ENCODE measurements around the gene EPHA2.
A peak's percentile ranks its signal among the peaks of the same experiment; 100 is the strongest.
"Not testable (repeated sequence)": the region's sequence is repeated elsewhere in the genome, so short reads cannot be mapped to it uniquely, and the experiment has no call there.

Gene EPHA2

DNA sequence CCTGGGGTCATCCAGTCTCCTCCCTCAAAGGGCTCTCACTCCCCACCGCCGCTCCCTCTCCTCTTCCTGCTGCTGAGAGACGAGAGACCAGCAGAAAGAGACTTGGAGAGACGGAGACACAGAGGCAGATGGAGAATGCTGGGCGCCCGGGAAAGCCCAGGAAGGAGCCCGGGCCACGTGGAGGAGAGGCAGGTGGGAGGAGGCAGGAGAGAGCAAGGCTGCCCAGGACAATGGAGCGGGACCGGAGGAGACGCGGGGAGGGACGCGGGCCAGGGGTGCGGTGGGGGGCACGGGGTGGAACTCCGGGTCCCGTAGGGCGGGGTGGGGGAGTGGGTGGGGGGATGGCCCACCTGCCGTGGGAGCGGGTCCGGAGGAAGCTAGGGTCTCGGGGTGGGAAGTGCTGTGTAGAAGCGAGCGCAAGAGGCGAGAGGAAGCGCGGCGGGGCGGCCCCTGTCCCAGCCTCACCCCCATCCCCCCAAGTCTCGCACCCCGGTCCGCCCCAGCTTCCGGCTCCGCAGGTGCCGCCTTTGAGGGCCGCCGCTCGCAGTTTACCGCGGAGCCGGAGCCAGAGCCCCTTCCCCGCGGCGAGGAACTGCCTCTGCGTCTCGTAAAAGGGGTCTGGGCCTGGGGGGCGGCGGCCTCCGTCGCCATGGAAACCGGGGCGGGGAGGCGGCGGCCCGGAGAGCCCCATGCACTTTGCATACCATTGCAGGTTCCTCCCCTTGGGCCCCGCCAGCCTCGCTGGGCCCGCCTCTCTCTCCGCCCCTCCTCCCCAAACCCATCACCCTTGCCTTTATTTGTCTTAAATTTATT lies 11.7 kb upstream of the EPHA2 start:
- DNase-seq: peak; percentile 69

DNA sequence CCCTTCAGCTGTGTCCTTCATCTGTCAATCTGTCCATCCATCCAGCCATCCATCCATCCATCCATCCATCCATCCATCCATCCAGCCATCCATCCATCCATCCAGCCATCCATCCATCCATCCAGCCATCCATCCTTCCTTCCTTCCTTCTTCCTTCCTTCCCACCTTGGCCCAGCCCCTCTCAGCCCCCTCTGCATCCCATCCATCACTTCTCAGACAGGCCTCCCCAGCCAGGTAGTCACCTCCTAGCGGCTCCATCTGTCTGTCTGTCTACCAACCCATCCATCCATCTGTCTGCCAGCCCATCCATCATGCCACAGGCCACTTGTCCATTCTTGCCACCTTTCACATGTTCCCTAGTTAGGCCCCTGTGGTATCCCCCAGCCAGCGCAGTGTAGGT lies 10.2 kb upstream of the EPHA2 start:
- no peak for DNase-seq

DNA sequence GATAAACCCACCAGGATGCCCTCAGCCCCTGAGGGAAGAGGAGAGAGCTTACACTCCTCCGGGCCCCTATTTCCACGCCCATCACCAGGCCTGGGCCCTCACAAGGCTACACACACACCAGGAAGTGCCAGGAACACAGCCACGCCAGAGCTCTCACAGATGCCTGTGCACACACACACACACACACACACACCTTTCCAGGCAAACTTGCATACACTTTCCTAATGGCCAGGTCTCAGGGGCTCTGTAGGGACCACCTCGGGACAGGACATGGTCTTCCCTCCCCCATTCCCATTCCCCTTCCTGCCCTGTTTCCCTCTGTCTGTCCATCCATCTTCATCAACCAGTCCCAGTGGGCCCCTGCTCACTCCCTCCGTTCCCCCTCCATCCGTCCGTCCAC lies 9.7 kb upstream of the EPHA2 start:
- no peak for DNase-seq

DNA sequence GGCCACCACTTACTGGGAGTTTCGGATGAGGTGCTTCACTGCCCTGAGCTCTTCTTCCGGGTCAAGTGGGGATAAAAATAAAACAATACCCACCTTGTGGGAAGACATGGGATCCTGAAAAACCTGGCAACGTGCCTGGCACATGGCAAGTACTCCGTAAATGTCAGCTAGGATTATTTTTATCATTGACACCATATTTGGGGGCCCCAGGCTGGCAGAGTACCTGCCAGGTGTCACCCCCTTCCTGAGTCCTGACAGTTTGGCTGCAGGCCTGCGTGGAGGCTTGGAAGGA lies 9.2 kb upstream of the EPHA2 start:
- no peak for DNase-seq

DNA sequence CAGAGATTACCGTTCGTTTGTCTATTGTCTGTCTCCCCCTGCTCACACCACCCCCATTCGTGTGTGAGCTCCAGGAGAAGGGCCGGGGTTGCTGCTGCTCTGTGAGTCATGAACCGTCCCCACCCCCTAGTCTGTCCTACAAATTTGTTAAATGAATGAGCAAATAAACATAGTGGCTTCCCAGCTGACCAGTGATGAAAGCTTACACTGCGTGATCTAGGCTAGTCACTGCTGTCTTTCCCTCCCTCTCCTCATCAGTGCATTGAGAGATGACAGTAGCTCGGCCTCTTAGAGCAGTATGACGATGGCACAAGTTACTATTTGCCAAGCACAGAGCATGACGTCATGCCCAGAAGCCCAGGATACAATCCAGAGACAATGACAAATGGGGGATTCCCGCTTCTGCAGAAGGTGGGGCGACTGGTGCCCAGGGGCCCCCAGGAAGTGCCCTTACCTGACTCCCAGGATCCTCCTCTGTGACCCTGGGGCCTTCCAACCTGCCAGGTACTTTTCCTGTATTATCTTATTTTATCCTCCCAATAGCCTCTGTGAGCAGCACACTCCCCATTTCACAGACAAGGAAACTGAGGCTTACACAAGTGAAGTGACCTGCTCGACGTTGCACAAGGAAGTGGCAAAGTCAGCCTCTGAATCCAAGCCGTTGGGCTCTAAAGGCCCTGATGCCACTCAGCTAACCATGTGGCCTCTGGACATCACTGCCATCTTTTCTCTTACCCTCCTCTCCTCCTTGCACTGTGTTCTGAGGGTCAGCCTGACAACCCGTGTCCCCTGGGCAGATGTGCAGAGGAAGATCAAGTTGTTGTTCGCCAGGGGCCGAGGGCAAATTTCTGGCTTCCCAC lies 8.6 kb upstream of the EPHA2 start:
- DNase-seq: peak; percentile 77

DNA sequence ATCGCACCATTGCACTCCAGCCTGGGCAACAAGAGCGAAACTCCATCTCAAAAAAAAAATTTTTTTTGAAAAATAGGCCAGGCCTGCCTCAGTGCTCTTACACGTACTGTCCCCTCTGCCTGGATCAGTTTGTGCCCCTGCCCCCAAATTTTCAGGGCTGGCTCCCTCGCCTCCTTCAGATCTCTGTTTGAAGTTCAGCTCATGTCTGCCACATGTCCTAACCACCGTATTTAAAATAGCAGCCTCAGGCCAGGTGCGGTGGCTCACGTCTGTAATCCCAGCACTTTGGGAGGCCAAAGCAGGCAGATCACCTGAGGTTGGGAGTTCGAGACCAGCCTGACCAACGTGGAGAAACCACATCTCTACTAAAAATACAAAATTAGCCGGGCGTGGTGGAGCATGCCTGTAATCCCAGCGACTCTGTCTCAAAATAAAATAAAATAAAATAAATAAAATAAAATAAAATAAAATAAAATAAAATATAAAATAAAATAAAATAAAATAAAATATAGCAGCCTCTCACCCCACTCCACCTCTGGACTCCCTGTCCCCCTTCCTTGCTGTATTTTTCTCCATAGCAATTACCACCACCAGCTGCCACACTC lies 7.8 kb upstream of the EPHA2 start:
- not testable (repeated sequence) for DNase-seq

DNA sequence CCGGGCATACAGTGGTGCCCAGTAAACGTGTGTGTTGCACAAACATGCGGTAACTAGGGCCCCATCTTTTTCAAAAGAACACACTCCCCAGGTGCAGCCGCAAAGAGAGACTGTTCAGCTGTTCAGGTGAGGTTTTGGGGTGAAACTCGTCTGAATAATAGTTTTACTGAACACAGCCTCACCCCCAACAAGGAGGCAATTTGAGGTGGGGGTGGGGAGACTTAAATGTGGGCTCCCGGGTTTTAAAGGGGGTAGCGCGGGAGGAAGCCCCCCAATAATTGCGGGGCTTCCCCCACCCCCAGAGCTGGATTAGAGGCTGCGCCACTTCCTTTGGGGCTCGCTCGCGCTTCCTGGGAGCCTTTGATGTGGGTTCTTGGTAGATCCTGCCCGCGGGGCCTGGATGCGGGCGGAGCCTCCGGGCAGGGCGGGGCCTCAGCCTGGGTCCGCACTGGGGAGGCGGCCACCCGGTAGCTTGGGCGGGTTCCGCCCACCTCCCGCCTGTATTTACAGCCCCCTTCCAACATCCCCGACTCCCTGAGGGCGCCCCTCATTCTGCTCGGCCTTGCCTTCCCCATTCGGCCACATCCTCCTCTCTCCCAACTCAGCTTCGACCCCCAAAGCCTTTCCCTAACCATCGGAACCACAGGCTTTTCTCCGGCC lies 6.4 kb upstream of the EPHA2 start:
- DNase-seq: no peak

DNA sequence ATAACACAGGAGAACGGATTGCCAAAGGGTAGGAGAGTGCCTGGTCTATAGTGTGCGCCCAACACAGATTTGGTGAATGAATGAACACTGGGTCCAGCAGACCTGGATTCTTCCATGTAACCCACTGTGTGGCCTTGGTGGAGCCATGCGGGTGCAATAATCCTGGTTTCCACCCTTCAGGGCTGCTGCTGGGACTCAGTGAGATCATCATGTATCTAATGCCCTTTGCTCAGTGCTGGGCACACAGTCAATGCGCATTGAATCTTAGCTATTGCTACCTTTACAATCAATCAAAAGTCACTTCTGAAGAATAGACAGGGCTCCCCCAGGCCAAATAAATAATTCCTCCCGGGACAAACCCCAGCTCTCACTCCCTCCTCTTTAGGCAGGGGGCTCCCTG lies 5.8 kb upstream of the EPHA2 start:
- no peak for DNase-seq

DNA sequence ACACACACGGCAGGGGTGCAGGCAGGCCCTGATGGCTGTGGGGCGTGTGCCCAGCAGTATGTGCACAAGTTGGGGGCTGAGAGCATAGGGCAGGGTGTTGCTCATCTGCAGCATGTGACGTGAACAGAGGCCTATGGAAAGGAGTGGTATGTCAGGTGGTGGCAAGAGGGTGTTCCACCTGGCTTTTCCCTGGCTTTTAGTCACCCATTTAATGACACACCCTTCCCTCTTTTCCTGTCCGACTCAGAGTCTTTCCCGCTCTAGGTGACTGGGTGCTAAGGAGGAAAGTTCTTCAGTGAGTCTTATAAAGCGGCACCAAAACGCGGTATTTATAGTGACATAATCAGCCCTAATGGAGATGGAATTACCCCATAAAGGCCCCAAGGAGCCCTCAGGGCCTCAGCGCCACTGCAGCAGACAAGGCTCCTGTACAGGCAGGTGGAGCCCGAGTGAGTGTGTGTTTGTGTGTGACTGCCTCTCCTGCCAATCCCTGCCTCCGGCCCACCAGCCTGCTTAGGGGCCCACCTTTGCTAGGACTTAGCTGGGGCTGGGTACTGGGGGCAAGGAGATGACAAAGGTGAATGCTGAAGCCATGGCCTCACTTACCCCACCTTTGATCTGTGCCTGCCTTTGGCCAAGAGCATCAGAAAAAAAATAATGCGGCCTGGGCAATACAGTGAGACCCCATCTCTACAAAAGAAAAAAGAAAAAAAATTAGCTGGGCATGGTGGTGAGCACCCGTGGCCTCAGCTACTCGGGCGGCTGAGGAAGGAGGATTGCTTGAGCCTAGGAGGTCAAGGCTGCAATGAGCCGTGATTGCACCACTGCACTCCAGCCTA lies 3.3 kb upstream of the EPHA2 start:
- DNase-seq: no peak

DNA sequence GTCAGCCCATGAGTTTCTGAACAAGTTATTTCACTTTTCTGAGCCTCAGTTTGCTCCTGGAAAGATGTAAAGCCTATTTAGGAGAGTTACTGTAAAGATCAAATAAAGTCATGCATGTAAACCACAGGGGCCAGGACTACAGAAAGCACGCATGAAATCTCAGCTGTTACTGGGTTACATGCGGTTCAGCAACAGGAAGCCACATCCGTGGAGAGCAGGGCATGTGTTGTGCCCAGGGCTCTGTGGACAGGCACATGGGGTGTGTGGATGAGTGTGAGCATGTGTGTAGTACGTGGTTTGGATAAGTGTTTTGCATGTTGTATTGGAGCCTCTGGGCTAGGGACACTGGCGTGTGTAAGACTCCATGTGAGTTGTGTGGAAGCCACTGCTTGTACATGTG lies 2.2 kb upstream of the EPHA2 start:
- DNase-seq: no peak

DNA sequence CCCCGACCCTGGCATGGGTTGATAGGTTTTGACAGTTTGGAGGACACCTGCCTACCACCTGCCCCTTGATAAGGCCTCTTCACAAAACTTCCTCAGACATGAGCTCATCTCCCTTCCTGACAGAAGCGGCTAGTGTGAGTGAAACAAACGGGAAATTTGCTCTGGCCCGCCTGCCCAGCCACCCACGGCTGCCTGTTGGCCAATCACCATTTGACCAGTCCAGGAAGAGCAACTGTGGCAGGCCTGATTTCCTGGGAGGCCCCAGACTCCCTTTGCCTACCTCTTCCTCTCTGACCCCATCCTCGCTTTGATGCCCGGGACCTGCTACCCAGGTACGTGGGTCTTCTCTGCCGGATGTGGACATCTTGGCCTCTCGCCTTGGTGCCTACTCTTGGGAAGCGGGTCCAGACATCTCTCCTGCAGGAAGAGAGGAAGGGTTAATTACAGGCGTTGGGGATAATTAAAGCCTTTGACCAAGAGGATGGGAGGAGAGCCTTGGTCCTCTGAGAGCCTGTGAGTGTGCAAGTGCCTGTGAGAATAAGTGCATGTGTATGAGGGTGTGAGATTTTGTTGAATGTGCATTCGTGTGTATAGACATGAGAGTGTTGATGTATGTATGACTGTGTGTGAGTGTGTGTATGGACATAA lies 1.1 kb upstream of the EPHA2 start:
- DNase-seq: no peak

DNA sequence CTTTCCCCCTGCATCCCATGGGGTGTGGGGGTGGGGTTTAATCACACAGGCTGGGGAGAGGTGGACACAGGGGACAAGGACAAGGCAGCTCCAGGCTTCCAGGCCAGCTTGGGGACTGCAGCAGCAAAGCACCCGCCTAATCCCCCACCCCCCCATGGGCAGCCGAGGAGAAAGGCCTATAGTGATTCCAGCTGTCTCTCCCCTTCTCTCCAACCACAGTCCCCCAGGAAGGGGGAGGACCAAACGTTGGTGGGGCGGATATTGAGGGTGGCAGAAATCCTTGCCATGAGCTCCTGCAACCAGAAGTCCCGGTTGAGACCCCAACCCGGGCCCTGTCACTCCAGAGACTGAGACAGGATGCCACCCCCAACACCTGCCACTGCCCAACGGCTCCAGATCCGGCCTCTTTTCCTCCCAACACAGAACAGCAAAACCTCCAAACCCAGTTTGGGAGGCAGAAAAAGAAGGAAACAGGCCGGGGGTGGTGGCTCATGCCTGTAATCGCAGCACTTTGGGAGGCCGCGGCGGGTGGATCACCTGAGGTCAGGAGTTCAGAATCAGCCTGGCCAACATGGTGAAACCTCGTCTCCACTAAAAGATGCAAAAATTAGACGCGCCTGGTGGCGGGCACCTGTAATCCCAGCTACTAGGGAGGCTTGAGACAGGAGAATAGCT lies 1.7 kb downstream of the EPHA2 start:
- peak; percentile 91 for DNase-seq

DNA sequence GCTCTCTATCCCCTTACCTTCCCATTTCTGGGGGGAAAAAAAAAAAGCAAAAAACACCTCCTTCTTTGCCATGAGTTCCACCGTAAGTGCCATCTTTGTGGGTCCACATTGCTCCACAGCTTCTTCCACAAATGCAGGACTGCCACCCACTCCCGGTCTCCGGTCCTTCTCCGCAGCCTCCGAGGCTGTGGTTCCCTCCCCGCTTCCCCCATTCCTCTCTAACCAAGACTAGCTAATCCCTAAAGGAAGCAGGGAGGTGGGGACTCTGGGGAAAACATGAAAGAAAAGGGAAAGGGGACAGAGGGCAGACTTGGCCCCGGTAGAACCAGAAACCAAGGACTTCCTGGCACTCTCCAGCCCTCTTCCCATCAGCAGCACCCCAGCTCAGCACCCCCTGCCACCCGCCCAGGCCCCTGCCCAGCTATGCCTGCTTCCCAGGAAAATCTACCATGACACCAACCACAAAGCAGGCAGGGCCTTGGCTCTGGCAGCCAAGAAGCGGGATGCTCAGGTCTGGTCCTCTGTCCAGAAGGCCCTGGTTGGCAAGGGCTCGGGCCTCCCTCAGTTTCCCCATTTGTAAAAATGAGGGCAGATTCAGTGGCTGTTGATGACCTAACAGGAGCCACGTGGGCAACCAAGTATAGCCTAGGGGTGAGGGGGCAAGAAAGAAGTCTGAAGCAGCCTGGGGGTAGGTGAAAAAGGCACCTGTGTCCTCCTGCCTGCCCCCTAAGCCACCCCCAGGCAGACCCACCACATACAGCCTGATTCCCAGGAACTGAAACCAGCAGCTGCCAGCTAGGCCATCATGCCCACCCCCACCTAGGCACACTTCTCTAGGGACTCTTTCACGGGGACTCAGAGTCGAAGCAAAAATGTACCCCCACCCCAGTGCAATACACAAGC lies 2.5 kb downstream of the EPHA2 start:
- DNase-seq: peak; percentile 90

DNA sequence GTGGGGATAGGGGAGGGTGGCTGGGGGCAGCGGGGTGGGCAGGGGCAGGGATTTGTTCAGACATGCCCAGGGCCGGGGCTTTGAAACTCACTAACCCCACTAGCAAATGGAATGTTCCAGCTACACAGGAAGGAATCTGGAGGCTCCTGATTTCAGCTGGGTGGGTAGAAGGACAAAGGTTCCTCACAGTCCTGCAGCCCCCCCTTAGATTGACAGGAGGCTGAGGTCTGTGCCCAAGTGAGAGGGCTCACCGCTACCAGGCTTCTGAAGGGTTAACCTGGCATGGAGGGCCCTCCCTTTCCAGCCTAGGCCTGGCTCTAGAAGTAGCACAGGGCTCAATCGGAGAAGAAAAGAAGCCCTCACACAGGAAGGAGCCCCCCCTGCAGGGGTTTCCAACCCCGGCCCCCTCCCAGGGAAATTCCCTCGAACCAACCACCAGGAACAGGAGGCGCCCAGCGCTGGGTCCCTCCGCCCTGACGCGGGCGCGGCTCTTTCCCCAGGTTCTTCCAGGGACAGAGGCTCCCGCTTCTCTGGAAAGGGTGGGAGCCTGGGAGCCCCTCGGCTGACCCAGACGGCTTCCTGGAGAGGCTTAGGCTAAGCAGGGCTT lies 3.3 kb downstream of the EPHA2 start:
- DNase-seq: peak; percentile 93

DNA sequence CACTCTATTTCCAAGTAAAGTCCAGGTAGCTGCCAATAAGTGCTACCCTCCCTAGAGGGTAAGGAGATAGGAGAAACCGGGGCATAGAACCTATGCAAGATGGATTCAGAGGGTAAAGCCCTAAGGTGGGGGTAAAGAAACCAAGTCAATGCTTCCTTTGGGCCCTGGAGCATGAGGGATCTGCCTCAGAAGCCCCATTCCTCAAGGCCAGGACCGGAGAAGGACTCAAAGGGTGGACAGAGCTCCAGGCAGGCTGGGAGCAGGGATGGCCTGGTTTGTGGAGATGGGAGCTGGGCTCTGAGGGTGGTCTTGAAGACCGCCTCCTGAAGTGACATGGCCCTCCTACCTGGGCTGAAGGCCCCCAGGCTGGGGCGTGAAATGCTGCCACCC lies 3.9 kb downstream of the EPHA2 start:
- no peak for DNase-seq

DNA sequence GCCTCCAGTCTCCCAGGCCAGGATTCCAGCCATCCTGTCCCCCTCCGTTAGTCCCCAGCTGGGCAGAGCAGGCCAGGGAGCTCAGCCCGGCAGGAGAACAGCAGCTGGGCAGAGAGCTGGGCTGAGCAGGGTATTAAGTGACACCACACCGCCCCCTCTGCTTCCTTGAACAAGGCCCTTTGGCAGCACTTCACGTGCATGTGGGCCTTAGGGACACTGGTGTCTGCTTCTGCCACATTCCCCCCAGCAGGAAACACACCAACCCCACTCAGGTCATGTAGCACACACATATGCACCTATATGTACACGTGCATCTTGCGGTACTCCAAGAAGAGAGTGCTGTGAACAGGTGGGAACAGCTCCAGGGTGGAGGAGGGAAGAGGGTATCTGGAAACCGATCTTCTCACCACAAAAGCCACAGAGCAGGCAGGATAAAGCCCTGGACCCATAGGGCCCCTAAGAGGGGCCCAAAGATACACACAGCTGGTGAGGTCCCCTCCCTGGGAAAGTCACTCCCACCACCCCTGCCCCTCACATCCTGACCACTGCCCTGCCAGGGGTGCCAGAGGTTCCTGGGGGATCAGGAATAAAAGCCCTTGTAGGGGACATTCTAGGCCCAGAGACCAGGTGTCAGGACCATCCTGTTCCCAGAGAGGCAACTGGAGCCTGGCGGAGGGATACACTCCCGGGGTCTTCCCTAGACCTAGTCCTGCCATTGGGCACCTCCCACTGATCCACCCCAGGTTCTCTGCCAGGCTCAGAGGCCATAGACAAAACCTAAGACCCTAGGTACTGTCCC lies 4.5 kb downstream of the EPHA2 start:
- DNase-seq: peak; percentile 88

DNA sequence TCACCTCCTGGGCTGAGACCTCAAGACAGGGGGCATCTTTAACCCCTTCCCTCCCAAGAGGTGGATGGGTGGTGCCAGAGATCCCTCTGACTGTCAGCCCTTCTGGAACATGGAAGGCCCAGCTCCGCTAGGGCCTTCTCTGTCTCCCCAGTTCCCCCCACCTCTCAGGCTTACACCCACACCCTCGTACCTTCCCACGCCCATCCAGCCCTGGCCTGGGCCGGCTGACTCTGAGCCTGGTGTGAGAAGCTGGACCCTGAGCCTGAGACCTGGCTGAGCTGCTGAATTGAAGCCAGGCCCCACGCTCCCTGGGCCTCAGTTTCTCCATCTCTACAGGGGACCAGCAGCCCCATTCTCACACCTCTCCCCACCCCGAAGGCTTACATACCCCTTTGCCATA lies 5.4 kb downstream of the EPHA2 start:
- DNase-seq: no peak

DNA sequence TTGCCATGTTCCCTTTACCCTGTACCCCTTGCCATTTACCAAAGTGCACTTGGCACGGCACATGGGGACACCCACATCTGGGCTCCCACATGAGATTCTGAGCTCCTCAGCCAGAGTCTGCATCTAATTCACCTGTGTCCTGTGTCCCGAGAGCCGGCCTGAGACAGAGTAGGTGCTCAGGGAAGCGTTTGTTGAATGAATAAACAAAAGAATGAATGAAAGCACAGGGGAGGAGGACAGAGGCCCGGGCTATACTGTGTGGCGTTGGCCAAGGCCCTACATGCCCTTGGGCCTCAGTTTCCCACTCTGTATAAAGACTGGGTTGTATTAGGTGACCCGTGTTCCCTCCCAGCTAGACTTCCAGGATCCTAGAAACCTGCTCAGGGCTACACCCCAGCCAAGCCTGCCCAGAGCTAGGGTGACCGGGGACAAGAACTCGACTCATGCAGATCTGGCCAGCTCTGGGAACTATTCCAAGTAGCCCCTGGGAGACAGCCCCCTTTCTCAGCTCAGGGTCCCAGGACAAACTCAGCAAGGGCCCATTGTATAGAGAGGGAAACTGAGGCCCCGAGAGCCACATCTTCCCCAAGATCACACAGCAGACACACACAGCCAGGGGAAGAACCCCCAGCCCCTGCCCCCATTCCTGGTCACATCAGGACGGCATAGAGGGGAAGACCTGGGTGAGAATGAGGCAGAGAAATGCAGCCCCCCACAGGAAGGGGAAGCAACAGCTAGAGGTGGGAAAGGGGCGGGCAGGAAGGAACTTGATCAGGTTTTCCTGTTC lies 6.0 kb downstream of the EPHA2 start:
- no peak for DNase-seq
